Stimulated activated memory B cell treated with anti-CD40 and anti-IgM and Interleukin-4, amounts not matched to agents 10 μg/mL and 1 μg/mL and 100 μg/mL, for 72 hours (primary cell): ENCODE measurements around the gene LRAT.

Source experiments
- ATAC-seq: fragments of 150-1000 bp; cut with Tn5 transposase; 2 replicates; pipeline ENCODE4 v1.10.0; 2021
- H3K27ac Mint-ChIP-seq: one replicate; pipeline ENCODE4 v1.8.0; 2022; ENCODE audit warnings: mild to moderate bottlenecking, mixed read lengths
- H3K27me3 Mint-ChIP-seq: one replicate; pipeline ENCODE4 v1.8.0; 2022; ENCODE audit warnings: mixed read lengths
- H3K36me3 Mint-ChIP-seq: one replicate; pipeline ENCODE4 v1.8.0; 2022; ENCODE audit warnings: mixed read lengths
- H3K4me1 Mint-ChIP-seq: one replicate; pipeline ENCODE4 v1.8.0; 2022; ENCODE audit warnings: mixed read lengths
- H3K4me3 Mint-ChIP-seq: one replicate; pipeline ENCODE4 v1.8.0; 2022; ENCODE audit warnings: mild to moderate bottlenecking, moderate library complexity, mixed read lengths
- H3K9me3 Mint-ChIP-seq: one replicate; pipeline ENCODE4 v1.8.0; 2022; ENCODE audit warnings: mixed read lengths

The LRAT gene

DNA sequence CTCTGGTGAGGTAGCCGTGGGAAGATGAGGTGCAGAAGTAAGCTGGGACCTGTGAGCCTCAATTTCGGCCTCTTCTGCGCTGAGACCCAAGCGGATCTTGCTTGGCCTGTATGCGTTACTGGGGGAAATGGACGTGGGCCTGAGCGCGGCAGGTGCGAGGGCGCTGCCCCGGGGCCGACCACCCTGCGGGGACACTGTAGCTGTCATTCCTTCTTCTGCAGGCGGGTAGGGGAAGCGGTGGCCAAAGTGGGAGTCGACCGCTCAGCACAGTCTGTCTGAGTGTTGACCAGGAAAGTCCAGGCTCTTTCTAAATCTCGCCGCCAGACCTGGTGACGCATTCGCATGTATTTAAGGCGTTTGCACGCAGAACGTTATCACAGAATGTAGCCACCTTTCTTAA lies 3.3 kb upstream of the LRAT start:
- no peak for ATAC-seq
- no peak overlapping the region for H3K27ac Mint-ChIP-seq
- H3K27me3 Mint-ChIP-seq: peaks cover 46% of the 10 kb centered on the region
- no peaks in the 10 kb centered on the region for H3K36me3 Mint-ChIP-seq
- no peaks in the 10 kb centered on the region for H3K9me3 Mint-ChIP-seq
- peaks cover 27% of the 10 kb centered on the region for H3K4me1 Mint-ChIP-seq
- H3K4me3 Mint-ChIP-seq: no peak overlapping the region

DNA sequence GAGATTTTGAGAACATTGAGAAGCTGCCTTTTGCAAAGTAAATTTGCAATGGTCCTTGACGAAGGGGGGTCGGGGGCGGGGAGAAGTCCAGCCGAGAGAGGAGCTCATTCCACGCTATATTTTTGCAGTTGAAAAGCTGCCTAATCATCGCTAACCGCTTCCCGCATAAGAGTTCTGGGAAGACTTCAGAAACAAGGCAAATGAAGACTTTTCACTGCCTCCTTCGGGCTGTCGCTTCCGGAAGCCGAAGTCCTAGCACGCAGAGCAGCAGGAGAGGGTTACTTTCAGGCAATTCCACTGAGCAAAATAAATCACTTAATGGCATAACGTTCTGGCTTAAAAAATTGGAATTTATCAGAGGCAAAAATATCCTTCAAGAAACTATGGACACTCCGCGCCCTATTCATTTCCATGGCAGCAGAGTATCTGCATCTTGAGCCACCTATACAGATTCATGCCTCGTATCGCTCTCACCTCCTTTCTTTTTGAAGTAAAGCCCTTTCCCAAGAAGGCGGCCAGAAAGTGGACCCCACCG lies 2.6 kb upstream of the LRAT start:
- H3K9me3 Mint-ChIP-seq: no peaks in the 10 kb centered on the region
- H3K27me3 Mint-ChIP-seq: peaks cover 49% of the 10 kb centered on the region
- H3K4me1 Mint-ChIP-seq: peaks cover 27% of the 10 kb centered on the region
- no peak overlapping the region for H3K4me3 Mint-ChIP-seq
- no peaks in the 10 kb centered on the region for H3K36me3 Mint-ChIP-seq
- no peak overlapping the region for H3K27ac Mint-ChIP-seq
- no peak for ATAC-seq

DNA sequence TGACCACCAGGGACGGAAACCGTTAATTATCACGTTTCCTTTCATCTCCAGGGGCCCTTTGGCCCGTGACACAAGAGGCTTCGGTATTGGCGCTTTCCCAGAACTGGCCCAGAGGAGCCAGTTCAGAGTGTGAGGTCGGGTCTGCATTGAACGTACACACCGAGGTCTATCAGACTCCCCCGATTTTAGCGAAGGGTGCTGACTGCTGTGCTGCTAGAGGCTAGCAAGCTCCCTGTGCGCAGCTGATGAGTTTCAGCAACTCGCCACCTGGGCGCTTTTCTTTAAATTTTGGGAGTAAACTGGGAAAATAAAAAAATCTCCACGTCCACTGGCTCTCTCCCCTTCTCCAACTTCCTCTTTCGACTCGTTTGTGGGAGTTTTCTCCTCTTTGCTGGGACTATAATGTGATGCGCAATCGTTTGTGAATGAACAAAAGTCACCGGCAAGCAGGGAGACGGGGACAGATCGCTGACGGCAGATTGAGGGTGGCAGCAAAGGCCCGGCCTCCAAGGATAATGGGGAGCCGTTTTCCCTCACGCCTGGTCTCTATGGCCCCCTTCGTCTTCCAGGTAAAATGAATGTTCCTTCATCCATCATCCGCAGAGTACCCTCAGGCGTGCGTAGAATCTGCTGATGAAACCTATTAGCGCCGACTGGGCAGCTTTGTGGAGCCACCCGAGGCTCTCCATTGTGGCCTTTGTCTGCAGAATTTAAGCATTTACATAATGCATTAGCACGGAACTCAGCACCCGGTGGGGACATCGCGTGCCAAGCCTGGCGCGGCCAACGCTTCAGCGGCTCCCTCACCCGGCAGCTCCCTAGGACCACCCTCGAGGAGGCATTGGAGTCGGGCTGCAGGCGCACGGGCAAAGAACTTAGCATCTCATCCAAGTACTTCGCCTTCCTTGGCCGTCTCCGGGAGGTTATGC lies 1.6 kb upstream of the LRAT start:
- Mint-ChIP-seq H3K27ac (no peak overlapping the region), H3K4me1 (peaks cover 27% of the 10 kb centered on the region), H3K9me3 (no peaks in the 10 kb centered on the region), H3K4me3 (peak overlapping the region; percentile 25), H3K36me3 (no peaks in the 10 kb centered on the region), H3K27me3 (peaks cover 52% of the 10 kb centered on the region)
- ATAC-seq: no peak

DNA sequence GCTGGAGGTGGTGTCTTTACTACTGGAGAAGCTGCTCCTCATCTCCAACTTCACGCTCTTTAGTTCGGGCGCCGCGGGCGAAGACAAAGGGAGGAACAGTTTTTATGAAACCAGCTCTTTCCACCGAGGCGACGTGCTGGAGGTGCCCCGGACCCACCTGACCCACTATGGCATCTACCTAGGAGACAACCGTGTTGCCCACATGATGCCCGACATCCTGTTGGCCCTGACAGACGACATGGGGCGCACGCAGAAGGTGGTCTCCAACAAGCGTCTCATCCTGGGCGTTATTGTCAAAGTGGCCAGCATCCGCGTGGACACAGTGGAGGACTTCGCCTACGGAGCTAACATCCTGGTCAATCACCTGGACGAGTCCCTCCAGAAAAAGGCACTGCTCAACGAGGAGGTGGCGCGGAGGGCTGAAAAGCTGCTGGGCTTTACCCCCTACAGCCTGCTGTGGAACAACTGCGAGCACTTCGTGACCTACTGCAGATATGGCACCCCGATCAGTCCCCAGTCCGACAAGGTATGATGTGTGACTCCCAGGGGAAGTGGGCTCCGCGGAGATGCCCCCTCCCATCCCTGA lies 634 bp downstream of the LRAT start:
- Mint-ChIP-seq H3K4me3 (peak overlapping the region; percentile 66), H3K27me3 (peaks cover 58% of the 10 kb centered on the region), H3K9me3 (no peaks in the 10 kb centered on the region), H3K4me1 (peaks cover 27% of the 10 kb centered on the region), H3K27ac (no peak overlapping the region), H3K36me3 (no peaks in the 10 kb centered on the region)
- no peak for ATAC-seq

DNA sequence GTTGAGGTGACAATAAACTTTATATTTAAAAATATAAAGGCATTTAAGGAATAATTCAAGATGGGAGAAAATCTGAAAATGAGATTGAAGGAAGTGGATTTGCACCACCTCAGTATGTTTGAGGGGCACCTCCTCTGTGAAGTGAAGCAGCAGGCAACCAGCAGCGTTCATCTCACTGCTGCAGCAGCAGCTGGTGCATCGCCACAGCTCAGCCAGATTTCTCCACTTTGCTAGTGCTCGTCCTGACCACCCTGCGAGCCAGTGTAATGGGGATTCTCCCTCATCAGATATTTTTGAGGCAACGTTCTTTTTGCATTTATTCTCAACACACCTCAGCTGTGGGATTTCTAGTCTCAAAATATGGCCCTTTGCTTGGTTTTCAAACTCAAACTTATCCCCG lies 13.9 kb downstream of the LRAT start:
- no peak for ATAC-seq
- H3K9me3 Mint-ChIP-seq: no peaks in the 10 kb centered on the region
- H3K36me3 Mint-ChIP-seq: no peaks in the 10 kb centered on the region
- no peak overlapping the region for H3K27ac Mint-ChIP-seq
- no peaks in the 10 kb centered on the region for H3K27me3 Mint-ChIP-seq
- no peak overlapping the region for H3K4me3 Mint-ChIP-seq
- H3K4me1 Mint-ChIP-seq: no peaks in the 10 kb centered on the region

DNA sequence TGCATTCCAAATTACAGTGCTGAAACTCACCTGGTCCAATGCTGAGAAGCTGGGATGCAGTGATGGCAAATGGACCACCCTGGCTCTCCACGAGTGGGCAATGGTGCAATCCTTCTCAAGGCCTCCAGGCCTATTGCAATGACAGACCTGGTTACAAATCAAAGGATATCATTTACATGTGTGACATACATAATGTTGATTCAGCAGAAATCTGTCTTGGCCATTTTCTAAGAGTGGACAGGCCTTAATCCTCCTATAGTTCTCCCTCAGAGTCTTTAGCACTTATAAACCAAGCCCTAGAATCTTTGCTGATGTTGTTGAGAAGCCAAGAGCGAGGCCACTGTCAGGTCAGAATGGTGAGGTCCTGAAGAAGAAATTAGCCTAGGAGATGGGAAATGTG lies 17.1 kb downstream of the LRAT start:
- no peaks in the 10 kb centered on the region for H3K36me3 Mint-ChIP-seq
- H3K9me3 Mint-ChIP-seq: no peaks in the 10 kb centered on the region
- ATAC-seq: no peak
- H3K27ac Mint-ChIP-seq: no peak overlapping the region
- no peaks in the 10 kb centered on the region for H3K4me1 Mint-ChIP-seq
- no peak overlapping the region for H3K4me3 Mint-ChIP-seq
- H3K27me3 Mint-ChIP-seq: no peaks in the 10 kb centered on the region

DNA sequence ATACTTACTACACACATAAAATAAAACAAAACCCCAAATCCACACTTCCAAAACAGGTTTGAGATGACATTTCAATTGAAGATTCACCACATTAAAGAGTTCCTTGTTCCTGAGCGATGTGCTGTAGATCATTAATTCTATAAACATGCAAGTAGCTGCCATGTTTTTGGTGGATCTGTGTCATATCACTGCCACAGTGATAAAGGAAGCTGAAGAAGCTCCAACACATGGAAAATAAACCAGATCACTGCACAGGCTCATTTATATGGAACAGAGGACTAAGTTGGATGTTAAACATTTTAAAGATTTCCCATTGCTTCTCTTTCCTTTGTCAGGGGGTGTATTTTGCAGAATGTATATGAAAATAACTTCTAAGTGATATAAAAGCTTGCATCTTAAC lies 34.5 kb downstream of the LRAT start:
- no peak for ATAC-seq
- Mint-ChIP-seq H3K4me1 (no peaks in the 10 kb centered on the region), H3K9me3 (peaks cover 3% of the 10 kb centered on the region), H3K4me3 (no peak overlapping the region), H3K27ac (no peak overlapping the region), H3K27me3 (peaks cover 26% of the 10 kb centered on the region), H3K36me3 (no peaks in the 10 kb centered on the region)

DNA sequence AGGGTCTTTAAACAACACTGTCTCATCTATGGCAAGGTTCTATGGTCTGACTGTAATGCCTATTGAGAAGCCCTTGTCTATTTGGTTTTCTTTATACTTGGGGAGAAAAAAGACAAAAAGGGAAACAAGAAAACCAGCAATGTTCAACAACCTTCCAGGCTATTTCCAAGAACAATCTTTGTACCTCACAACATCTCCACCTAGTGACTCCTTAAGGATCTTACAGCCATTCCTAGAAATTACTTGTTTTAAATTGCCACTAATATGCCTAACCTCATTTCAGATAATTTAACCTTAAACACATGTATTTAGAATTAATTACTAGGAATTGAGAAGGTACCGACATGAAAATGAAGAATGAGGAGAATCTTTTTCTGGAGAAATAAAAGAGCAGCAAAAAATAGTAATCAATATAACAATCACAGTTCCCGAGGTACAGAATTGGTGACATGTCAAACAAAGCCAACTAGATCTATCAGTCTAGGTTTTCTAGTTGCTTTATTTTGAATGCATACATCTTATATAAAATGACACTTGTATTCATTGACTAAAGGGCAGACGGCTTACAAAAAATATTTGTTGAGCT lies 35.7 kb downstream of the LRAT start:
- H3K27ac Mint-ChIP-seq: no peak overlapping the region
- H3K27me3 Mint-ChIP-seq: peaks cover 26% of the 10 kb centered on the region
- ATAC-seq: no peak
- no peak overlapping the region for H3K4me3 Mint-ChIP-seq
- H3K36me3 Mint-ChIP-seq: no peaks in the 10 kb centered on the region
- H3K9me3 Mint-ChIP-seq: peaks cover 3% of the 10 kb centered on the region
- H3K4me1 Mint-ChIP-seq: no peaks in the 10 kb centered on the region

DNA sequence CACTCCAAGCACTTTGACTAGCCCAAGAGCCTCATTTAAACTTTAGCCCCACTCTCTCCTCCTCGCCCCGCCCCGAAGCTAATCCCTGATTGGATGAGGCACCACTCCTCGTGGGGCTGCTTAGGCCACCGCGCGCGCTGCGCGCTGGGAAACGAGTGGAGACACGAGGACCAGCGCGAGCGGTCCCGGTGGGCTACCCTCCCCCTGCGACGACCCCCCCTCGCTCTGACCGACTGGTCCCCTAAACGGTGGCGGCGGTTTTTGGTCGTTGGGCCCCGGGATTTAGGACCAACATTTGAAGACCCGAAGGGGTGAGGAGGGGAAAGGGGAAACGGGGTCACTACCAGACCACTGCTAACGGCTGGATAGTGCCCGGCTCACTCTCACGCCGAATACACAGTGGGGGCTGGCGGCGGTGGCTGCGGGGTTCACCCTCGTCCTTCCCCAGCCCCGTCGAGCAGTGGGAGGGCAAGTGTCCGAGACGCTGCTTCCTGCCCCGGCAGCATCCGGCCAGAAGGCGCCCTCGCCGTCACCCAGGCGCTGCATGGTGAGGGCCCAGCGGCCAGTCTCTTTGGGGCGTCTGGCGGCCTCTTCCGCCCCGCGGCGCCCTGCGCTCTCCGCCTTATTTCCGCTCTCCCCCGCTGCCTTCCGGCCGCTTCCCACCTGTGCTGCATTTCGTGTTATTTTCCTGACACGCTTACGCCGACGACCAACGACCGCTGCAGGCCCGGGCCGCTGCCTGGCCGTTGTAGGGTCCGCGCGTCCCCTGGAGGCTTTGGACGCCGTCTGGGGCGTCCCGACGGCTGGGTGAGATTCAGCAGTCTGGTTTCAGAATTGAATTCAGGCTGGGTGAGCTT lies 37.6 kb downstream of the LRAT start, which contains the start of gene RBM46:
Gene RBM46, plus strand, starts transcription at position 147 of the 857 bp plus-strand sequence. CDS start 15,481 bp downstream, outside the sequence.
- H3K4me3 Mint-ChIP-seq: no peak within 1 kb of the TSS
- H3K4me1 Mint-ChIP-seq: no peaks in the 10 kb centered on the region
- H3K36me3 Mint-ChIP-seq: no peaks in the 10 kb centered on the region
- peaks cover 26% of the 10 kb centered on the region for H3K27me3 Mint-ChIP-seq
- H3K27ac Mint-ChIP-seq: no peak within 1 kb of the TSS
- H3K9me3 Mint-ChIP-seq: peaks cover 2% of the 10 kb centered on the region
- peak; percentile 39 for ATAC-seq

DNA sequence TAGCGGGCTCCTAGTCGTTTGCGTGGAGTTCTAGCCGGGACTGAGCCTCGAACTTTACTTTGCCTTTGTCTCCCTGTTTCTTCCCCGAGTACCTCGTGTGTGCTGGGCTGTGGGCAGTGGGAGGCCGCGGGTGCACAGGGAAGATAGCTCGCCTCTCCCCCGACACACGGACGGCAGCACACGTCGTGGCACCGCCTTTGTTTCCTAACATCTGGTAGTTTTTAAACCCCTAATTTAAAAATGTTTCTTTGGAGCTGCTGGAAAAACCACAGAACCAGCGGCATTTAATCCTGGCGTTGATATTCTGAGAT lies 38.1 kb downstream of the LRAT start:
- Mint-ChIP-seq H3K27ac (no peak overlapping the region), H3K4me1 (no peaks in the 10 kb centered on the region), H3K4me3 (no peak overlapping the region), H3K27me3 (peaks cover 26% of the 10 kb centered on the region), H3K36me3 (no peaks in the 10 kb centered on the region), H3K9me3 (no peaks in the 10 kb centered on the region)
- ATAC-seq: no peak
